IPS DF 4.7 (cell line): ENCODE results near the gene PEX1.
"Not testable (repeated sequence)": the region's sequence is repeated elsewhere in the genome, so short reads cannot be mapped to it uniquely, and the experiment has no call there.

Experiments used
- DNase-seq: peaks from one replicate; pipeline ENCODE4 v3.0.0-alpha.2; 2013; ENCODE audit warnings: low spot score; ENCODE audit errors: extremely low read depth

PEX1 gene

DNA sequence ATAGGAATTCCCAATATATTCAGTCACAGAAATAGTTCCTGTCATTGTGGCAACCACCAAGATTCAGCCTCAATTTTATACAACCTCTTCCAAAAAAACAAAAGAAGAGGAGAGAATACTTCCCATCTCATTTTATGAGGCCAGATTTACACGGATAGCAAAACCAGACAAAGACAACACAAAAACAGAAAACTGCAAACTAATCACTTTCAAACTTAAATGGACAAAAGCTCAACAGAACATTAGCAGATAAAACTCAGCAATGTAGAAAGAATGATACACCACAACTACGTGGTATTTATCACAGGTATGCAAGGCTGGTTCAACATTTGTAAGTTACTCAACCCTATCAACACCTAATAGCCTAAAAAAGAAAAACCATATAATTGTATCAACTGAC lies 22.0 kb downstream of the PEX1 start:
- DNase-seq: no peak

DNA sequence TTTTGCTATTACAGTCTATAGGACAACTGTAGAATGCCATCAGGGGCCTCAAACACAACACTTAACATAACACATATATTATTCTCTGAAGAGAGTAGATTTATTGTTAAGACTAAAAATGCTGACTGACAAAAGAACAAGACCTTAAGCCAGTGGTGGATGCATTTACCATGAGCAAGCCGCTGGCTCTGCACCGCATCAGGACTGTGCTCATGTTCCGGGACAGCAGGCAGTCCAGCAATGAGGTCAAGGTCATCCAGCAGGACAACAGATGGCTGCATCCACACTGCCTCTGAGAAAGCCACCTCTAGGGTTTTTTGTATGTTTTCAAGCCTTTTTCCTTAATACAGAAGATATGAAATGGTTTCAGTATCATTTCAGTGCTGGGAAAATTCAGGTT lies 23.8 kb downstream of the PEX1 start:
- DNase-seq: no peak

DNA sequence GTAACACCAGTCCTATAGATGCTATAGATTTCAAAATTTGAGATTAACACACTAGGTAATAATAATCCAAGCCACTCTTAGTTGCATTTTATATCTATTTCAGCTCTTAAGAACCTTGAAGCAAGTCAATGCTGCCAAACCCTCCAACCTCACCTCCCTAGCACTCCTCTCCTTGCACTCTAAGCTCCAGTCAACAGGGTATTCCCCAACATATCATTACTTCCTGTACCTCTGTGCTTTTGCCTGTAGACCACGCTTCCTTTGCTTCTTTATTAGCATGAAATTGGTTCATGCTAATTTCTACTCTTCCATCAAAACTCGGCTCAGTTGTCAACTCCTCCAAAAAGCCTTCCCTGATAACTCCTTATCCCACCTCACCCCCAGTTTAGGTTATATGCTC lies 24.6 kb downstream of the PEX1 start:
- DNase-seq: no peak

DNA sequence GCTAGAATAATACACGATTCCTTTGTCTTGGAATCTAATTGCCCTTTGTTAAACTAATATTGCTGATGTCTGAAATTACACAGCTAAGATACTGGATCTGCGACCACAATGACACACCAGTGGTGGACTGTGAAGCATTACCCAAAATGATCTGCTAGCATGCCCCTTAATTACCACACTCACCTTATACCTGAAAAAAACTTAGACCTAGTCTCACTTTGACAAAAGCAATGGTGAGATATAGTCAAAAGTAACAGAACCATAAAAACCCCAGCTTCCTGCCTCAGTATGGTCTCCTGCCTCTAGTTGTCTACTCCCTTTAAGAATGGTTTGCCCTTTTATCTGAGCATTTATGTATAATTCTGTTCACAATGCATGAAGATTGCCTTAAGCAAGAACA lies 29.8 kb downstream of the PEX1 start:
- DNase-seq: no peak

DNA sequence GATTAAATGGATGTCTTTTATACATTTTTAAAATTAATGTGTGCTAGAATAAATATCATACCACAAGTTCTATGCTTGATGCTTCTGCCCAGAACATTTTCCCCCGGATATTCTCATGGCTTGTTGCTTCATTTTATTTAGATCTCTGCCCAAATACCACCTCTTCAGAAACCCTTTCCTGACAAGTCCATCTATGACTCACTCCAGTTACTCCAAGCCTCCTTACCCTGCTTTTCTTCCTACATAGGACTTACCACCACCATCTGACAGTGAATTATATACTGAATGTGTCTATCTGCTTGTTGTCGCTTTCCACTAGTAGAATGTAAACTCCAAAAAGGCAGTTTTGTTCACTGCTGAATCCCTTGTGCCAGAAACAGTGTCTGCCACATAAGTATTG lies 31.4 kb downstream of the PEX1 start:
- no peak for DNase-seq

DNA sequence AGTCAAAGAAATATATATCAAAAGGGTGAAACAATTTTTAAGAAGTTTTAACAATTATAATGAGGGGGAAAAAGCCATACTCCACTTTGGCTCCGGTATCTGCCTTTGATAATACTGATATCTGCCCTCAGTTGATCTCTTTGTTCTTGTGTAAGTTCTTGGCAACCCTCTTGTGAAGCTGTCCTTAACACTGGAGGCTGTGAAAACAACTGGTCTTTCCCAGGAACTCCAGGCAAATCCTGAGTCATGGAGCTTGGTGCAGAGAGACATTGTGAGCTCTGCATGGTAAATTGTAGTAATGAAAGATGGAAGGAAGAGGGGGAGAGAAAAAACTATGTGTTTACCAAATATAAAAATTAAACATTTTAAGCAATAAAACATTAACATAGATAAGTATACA lies 38.7 kb downstream of the PEX1 start:
- no peak for DNase-seq

DNA sequence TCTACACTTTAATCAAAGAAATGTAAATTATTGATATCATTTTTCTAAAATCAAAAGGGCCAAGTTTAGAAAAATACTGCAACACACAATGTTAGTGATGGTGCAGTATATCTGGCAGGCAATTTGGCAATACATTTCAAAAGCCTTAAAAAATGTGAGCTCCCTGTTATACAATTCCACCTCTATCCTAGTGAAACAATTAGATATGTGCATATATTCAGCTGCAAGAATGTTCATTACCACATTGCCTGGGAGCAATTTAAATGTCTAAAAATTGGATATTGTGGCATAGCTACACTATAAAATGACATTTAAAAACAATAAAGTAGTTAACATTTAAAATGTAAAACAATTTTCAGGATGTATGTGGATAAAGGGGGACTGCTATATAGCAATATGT lies 40.5 kb downstream of the PEX1 start:
- no peak for DNase-seq

DNA sequence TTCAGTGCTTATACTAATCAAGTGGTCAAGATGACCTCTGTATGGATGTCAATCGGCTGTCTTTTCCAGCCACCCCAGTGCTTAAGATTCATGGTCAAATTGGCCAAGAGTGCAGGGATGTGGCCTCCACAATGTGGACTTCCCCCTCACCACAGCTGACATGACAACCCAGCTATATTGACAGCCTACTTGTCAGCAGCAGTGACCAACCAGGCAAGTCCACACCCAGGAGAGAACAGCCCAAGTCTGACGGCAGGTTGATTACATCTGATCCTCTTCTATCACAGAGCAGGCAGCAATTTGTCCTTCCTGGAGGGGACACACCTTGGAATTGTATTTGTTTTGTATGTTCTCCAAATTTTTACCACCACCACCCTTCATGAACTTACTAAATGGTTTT lies 42.3 kb downstream of the PEX1 start:
- DNase-seq: no peak

DNA sequence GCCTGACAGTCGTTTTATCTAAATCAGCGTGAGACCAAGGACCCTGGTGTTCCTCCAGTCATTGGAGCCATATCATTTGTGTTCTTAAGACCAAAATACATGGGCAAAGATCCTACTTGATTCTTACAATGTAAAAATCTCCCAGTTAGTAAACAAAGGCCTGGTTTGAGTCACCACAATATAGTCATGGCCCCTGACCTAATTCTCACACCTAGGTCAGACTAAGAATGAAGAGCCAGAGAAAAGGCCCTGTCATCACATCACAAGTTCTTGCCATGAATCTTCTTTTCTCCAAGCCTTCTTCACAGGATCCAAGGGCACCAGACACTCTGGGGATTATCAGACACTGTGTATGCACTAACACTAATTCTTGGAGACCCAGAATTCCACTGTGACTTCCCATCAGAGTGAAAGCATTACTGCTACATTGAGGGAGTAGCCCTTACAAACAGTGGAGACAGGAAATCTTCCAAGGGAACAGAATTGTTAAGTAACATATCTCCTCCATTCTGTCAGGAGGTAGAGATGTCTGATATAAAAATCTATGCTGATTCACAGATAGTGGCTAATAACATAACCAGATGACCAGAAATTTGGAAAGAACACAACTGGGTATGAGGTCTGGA lies 42.9 kb downstream of the PEX1 start:
- no peak for DNase-seq

DNA sequence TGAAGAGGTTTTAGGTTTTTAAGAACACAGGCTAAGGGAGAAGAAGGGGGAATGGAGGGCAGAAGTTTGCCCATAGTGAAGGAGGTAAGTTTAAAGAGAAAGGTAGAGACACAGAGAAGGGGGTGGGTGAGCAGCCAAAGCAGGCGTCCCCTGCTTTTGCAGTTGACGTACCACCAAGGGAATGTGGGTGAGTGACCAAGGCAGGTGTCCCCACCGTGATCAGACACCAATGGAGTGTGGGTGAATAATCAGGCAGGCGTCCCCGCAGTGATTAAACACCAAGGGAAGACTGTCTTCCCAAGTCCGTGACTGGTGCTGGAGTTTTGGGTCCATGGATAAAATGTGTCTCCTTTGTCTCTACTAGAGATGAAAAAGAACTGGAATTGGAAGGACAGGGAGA lies 44.1 kb downstream of the PEX1 start:
- not testable (repeated sequence) for DNase-seq

DNA sequence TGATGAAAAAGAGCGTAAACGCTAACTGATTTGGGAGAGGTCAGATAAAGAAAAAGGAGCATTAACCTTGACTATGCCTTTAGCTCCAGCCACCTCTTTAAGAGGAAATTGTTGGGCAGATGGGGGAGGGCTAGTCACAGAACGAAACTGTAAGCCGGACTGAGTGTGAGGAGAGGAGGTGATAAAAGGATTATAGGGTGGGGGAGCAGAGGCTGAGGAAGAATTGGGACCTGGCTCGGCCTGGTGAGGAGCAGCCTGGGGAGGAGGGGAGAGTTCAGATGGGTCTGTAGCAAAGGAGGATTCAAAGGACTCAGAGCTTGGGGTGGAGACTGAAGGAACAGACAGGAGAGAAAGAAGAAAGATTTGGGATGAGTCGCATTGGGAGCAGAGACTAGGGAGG lies 44.7 kb downstream of the PEX1 start:
- not testable (repeated sequence) for DNase-seq

DNA sequence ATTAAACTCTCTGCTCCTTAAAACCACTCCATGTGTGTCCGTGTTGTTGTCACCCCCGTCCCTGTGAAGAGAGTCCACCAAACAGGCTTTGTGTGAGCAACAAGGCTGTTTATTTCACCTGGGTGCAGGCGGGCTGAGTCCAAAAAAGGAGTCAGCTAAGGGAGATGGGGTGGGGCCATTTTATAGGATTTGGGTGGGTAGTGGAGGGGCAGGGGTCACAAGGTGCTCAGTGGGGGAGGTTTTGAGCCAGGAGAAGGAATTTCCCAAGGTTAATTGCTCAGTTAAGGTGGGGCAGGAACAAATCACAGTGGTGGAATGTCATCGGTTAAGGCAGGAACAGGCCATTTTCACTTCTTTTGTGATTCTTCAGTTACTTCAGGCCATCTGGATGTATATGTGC lies 49.2 kb downstream of the PEX1 start:
- DNase-seq: not testable (repeated sequence)

DNA sequence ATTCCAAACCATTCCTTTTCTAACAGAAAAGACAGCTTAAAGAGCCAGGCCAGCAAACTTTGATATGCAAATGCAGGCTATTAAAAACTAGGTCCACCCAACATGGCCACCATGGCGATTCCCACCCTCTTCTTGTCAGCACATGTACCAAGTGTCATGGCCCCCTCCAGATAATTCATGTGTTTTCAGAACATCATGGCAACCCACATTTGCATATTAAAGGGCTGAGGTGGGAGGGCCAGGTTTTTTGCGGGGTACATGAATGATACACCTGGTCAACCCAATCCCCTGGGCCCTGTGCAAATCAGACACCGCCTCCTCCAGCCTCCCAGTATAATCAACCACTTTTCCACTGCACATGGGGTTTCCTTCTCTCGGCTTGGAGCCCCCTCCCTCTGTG lies 49.6 kb downstream of the PEX1 start:
- DNase-seq: no peak

DNA sequence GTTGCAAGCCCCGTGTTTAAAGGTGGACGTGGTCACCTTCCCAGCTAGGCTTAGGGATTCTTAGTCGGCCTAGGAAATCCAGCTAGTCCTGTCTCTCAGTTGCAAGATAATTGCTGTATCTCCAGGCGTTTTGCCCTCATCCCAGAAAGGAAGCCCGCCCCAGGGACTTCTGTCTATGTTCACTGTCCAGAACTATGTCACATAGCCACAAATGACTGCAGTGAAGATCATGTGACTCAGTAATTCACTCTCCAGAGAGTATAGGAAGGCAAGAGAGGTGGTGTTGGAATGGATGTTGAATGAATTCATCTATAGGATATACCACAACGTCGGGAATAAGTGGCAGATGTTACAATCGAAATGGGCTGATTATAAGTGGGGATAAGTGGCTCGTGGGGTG lies 50.2 kb downstream of the PEX1 start:
- no peak for DNase-seq

DNA sequence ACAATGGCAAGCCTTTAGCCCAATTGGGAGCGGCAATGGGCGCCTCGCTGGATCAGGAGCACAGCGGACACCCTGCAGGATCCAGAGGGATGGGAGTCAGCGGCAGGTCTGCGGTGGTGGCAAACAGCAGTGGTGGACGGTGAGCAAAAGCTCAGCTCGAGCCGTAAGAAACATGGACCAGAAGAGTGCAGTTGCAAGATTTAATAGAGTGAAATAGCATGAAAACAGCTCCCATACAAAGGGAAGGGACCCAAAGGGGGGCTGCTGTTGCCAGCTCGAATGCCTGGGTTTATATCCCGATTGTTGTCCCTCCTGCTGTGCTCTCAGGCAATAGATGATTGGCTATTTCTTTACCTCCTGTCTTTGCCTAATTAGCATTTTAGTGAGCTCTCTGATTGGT lies 50.6 kb downstream of the PEX1 start, which contains the start of gene ERVW-1:
Gene ERVW-1, minus strand, starts transcription at position 266 of the 400 bp plus-strand sequence. CDS start 7,565 bp downstream, outside the sequence.
- not testable (repeated sequence) for DNase-seq

DNA sequence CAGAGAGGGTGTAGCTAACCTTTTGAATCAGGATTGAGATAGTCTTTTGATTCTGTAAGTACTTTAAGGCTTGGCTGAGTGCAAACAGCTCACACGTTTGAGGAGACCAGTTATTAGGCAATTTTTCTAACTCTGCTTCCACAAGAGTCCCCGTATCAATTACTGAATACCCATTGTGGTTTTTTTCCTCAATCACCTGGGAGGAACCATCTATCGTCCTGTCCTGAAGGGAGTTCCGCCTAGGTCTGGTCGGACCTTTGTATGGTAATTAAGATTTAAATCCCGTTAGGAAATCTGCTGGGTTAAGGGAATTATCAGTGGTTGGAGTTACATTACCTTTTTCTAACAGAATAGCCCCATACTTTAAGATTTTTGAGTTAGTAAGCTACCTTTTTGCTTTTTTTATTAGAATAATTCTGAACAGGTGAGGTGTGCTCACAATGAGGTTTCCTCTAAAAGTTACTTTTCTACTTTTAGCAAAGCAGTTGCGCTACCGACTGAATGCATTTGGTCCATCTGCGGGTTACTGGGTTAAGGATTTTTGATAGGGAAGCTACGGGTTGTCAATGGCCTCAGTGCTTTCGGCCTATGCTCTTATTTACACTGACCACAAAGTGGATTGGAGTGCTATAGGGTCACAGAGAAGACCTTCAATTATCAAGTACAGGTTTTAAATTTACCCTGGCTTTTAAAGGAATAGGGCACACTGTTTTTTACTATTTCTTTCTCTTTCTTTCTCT lies 52.3 kb downstream of the PEX1 start:
- not testable (repeated sequence) for DNase-seq

DNA sequence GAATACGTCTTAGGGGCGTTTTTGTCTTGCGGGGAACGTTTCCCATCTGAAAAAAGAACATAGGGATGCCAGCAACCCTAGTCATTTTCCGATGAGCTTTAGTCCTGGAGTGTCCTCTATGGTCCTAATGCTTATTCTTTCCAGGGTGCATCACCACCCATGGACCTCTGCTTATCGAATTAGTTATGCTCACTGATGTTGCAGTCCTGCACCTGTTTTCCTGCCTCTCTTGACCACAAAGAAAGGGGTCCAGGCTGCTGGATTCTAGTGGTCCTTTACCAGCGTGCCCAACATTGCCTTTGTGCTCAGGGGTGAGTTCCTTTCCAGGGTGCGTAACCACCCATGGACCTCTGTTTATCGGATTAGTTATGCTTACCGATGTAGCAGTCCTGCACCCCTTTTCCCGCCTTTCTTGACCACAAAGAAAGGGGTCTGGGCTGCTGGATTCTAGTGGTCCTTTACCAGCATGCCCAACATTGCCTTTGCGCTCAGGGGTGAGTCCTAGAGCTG lies 53.0 kb downstream of the PEX1 start:
- DNase-seq: not testable (repeated sequence)

DNA sequence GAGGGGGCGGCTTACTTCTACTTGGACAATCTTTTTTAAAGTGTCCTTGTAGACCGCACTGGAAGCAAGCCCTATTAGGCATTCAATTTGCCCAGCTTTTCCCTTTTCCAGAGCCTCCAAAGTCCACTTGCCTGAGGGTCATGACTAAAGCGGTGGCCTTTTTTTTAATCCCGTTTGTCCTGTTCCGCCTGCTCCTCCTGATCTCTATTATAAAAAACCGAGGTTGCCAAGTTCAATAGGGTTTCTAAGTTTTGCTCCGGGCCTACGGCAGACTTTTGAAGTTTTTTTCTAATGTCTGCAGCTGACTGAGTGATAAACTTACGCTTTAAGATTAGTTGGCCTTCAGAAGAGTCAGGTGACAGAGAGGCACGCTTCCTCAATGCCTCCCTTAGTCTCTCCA lies 54.3 kb downstream of the PEX1 start:
- DNase-seq: not testable (repeated sequence)

DNA sequence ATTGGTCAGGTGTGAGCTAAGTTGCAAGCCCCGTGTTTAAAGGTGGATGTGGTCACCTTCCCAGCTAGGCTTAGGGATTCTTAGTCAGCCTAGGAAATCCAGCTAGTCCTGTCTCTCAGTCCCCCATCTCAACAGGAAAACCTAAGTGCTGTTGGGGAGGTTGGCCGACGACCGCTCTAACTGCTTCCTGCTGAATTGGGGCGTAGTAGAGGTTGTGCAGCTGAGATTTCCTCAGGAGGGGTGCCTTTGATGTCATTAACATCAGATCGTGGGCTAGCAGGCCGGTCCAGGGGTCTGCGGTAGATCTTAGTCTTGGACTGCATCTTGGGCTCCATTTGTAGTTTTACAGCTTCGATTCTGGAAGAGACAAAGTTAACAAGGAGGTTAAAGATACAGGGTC lies 59.7 kb downstream of the PEX1 start:
- not testable (repeated sequence) for DNase-seq

DNA sequence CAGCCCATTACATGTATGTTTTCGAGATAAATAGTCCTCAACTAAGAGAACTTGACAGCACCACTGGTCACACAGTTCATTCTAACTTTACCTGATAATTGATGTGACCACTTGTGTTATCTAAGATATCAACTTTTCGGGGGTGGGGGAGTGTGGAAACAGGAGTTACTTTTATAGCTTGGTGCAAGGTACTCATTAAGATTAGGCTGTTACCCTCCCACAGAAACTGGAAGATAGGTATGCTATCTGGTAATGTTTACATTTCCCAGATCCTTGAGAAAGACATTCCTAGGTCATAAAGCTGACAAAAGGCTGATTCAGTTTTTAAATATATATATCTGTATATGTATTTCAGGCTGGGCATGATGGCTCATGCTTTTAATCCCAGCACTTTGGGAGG lies 61.6 kb downstream of the PEX1 start:
- DNase-seq: no peak

DNA sequence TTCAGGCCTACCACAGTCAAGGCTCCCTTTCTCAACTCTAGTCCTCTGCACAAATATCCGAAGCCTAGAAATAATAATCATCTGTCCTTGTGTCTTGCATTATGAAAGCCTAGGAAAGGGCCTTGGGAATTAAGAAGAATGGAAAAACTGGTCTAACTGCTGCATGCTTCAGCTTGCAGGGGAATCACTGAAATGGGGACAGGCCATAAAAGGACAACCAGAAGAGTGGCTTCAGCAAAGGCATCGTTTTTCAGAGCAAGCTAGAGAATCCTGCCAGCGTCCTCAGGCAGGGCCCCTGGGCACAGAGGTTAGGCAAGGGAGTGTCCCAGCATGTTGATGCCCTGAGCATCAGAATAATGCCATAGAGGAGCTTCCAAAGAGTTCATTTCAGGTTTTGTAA lies 63.8 kb downstream of the PEX1 start:
- DNase-seq: no peak

DNA sequence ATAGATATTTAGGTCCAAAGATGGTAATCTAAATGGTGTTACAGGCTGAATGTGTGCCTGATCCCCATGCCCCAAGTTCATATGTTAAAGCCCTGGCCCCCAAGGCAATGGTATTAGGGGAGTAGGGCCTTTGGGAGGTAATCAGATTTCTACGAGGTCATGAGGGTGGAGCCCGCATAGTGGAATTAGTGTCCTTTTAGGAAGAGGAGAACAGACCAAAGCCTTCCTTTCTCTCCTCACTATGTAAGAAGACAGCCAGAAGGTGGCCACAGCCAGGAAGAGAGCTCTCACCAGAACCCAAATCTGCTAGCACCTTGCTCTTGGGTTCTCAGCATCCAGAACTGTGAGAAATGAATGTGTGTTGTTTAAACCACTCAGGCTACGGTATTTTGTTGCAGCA lies 65.8 kb downstream of the PEX1 start:
- DNase-seq: no peak
